Thymus (tissue), 11 donors: Measurements from ENCODE around the gene NRG3. TPM values are rescaled to one million over a fixed set of nuclear protein-coding genes. Genes with fewer than 3 reads are reported as not detected.

Source experiments
- DNase-seq, 9 donors: peaks; one replicate each; pipeline ENCODE4 v3.0.0-alpha.2; 2013; ENCODE audit warnings: low spot score in 9 of 9, low read depth in 6 of 9, missing footprints in 1 of 9
- H3K27ac ChIP-seq, 2 donors: one replicate each; pipeline ENCODE4 v1.5.1; 2013; ENCODE audit warnings: control low read depth in 1 of 2, low read depth in 1 of 2, low read length in 1 of 2, mild to moderate bottlenecking in 1 of 2, moderate library complexity in 1 of 2
- H3K27me3 ChIP-seq, 2 donors: one replicate each; pipeline ENCODE4 v1.5.1; 2013; ENCODE audit warnings: low read length in 1 of 2; ENCODE audit not compliant: control insufficient read depth in 2 of 2, insufficient read depth in 1 of 2
- H3K36me3 ChIP-seq, 2 donors: one replicate each; pipeline ENCODE4 v1.5.1; 2013; ENCODE audit warnings: low read length in 1 of 2, mild to moderate bottlenecking in 1 of 2, moderate library complexity in 1 of 2; ENCODE audit not compliant: control insufficient read depth in 2 of 2, insufficient read depth in 2 of 2
- H3K4me1 ChIP-seq, 2 donors: one replicate each; pipeline ENCODE4 v1.5.1; 2013; ENCODE audit warnings: low read length in 2 of 2; ENCODE audit not compliant: control insufficient read depth in 2 of 2, insufficient read depth in 2 of 2
- H3K4me3 ChIP-seq, 2 donors: one replicate each; pipeline ENCODE4 v1.5.1; 2013; ENCODE audit warnings: low read length in 2 of 2, control low read depth in 1 of 2, mild to moderate bottlenecking in 1 of 2
- H3K9me3 ChIP-seq, 2 donors: one replicate each; pipeline ENCODE4 v1.5.1; 2013; ENCODE audit warnings: low read length in 1 of 2, mild to moderate bottlenecking in 1 of 2; ENCODE audit not compliant: control insufficient read depth in 2 of 2, insufficient read depth in 1 of 2
- WGBS: extraction: QIAGEN DNeasy Blood & Tissue Kit; methylation state at CpG from one replicate; pipeline ENCODE4 v1.1.7; 2013; 5-methylcytosine and 5-hydroxymethylcytosine counted together
- polyA plus RNA-seq: library from polyadenylated mRNA; stranded (reverse); fragments of 200-250 nt; gene quantifications from one replicate; pipeline ENCODE4 v1.2.3, GENCODE V29; 2013
- total RNA-seq: library from RNA; stranded (reverse); fragments of 120-200 nt; gene quantifications from one replicate; pipeline ENCODE4 v1.2.4, GENCODE V29; 2013
- donor health status: healthy.

The NRG3 gene
- total and polyA plus RNA-seq, 2 donors: 0.09 TPM; not detected in 1

GRCh38 chr10:82738592-82738991 is 863.6 kb downstream of the NRG3 start:
- H3K4me1 ChIP-seq: no peaks in the 10 kb centered on the region
- H3K27me3 ChIP-seq: no peaks in the 10 kb centered on the region
- no peak for DNase-seq
- no peak overlapping the region for H3K27ac ChIP-seq
- WGBS: 83% methylated on average over 8 of the region's 8 CpGs
- no peak overlapping the region for H3K4me3 ChIP-seq
- H3K36me3 ChIP-seq: no peaks in the 10 kb centered on the region
- no peaks in the 10 kb centered on the region for H3K9me3 ChIP-seq

GRCh38 chr10:82742478-82742877 is 867.5 kb downstream of the NRG3 start:
- H3K9me3 ChIP-seq: no peaks in the 10 kb centered on the region
- H3K36me3 ChIP-seq: no peaks in the 10 kb centered on the region
- no peak overlapping the region for H3K4me3 ChIP-seq
- no peaks in the 10 kb centered on the region for H3K27me3 ChIP-seq
- no peaks in the 10 kb centered on the region for H3K4me1 ChIP-seq
- H3K27ac ChIP-seq: no peak overlapping the region
- WGBS: 58% methylated on average over 4 of the region's 4 CpGs
- DNase-seq: no peak

- WGBS: 86% methylated on average over 7 of the region's 7 CpGs
Measured at GRCh38 chr10:82742898-82743297, 867.9 kb downstream of the NRG3 start.

GRCh38 chr10:82750538-82750937 is 875.5 kb downstream of the NRG3 start:
- DNase-seq: no peak
- no peaks in the 10 kb centered on the region for H3K4me1 ChIP-seq
- H3K4me3 ChIP-seq: no peak overlapping the region
- H3K9me3 ChIP-seq: no peaks in the 10 kb centered on the region
- no peaks in the 10 kb centered on the region for H3K27me3 ChIP-seq
- H3K36me3 ChIP-seq: no peaks in the 10 kb centered on the region
- no peak overlapping the region for H3K27ac ChIP-seq

More at GRCh38 chr10:82742898-82743297, 867.9 kb downstream of the NRG3 start:
- H3K27ac ChIP-seq: no peak overlapping the region
- H3K36me3 ChIP-seq: no peaks in the 10 kb centered on the region
- H3K4me3 ChIP-seq: no peak overlapping the region
- H3K4me1 ChIP-seq: no peaks in the 10 kb centered on the region
- no peak for DNase-seq
- H3K9me3 ChIP-seq: no peaks in the 10 kb centered on the region
- H3K27me3 ChIP-seq: no peaks in the 10 kb centered on the region

GRCh38 chr10:82757397-82757796 is 882.4 kb downstream of the NRG3 start:
- Histone ChIP-seq H3K27me3 (no peaks in the 10 kb centered on the region), H3K36me3 (no peaks in the 10 kb centered on the region), H3K27ac (no peak overlapping the region), H3K9me3 (no peaks in the 10 kb centered on the region), H3K4me3 (no peak overlapping the region), H3K4me1 (no peaks in the 10 kb centered on the region)
- no peak for DNase-seq
- WGBS: 76% methylated on average over 3 of the region's 3 CpGs

GRCh38 chr10:82757901-82758300 is 882.9 kb downstream of the NRG3 start:
- Histone ChIP-seq H3K27ac (no peak overlapping the region), H3K27me3 (no peaks in the 10 kb centered on the region), H3K4me1 (no peaks in the 10 kb centered on the region), H3K9me3 (no peaks in the 10 kb centered on the region), H3K36me3 (no peaks in the 10 kb centered on the region), H3K4me3 (no peak overlapping the region)
- DNase-seq: no peak

GRCh38 chr10:82759050-82759449 is 884.1 kb downstream of the NRG3 start:
- H3K4me3 ChIP-seq: no peak overlapping the region
- no peaks in the 10 kb centered on the region for H3K27me3 ChIP-seq
- DNase-seq: no peak
- 37% methylated on average over 1 of the region's 1 CpG for WGBS
- H3K36me3 ChIP-seq: no peaks in the 10 kb centered on the region
- no peaks in the 10 kb centered on the region for H3K9me3 ChIP-seq
- H3K27ac ChIP-seq: no peak overlapping the region
- no peaks in the 10 kb centered on the region for H3K4me1 ChIP-seq

- no peak for DNase-seq
- Histone ChIP-seq H3K4me1 (no peaks in the 10 kb centered on the region), H3K9me3 (no peaks in the 10 kb centered on the region), H3K27ac (no peak overlapping the region), H3K36me3 (no peaks in the 10 kb centered on the region), H3K27me3 (no peaks in the 10 kb centered on the region), H3K4me3 (no peak overlapping the region)
- WGBS: 86% methylated on average over 2 of the region's 2 CpGs
Measured at GRCh38 chr10:82762641-82763040, 887.6 kb downstream of the NRG3 start.

- Histone ChIP-seq H3K36me3 (no peaks in the 10 kb centered on the region), H3K9me3 (no peaks in the 10 kb centered on the region), H3K27ac (no peak overlapping the region), H3K27me3 (no peaks in the 10 kb centered on the region), H3K4me3 (no peak overlapping the region), H3K4me1 (no peaks in the 10 kb centered on the region)
- 83% methylated on average over 5 of the region's 5 CpGs for WGBS
- DNase-seq: no peak
Measured at GRCh38 chr10:82768040-82768439, 893.0 kb downstream of the NRG3 start.

GRCh38 chr10:82778908-82779307 is 903.9 kb downstream of the NRG3 start:
- H3K36me3 ChIP-seq: no peaks in the 10 kb centered on the region
- 75% methylated on average over 3 of the region's 3 CpGs for WGBS

More at GRCh38 chr10:82778908-82779307, 903.9 kb downstream of the NRG3 start:
- no peaks in the 10 kb centered on the region for H3K4me1 ChIP-seq
- no peak overlapping the region for H3K27ac ChIP-seq
- no peaks in the 10 kb centered on the region for H3K27me3 ChIP-seq
- DNase-seq: no peak
- no peak overlapping the region for H3K4me3 ChIP-seq
- peaks cover 0 to 8% of the 10 kb centered on the region in 2 donors for H3K9me3 ChIP-seq
